ENCODE measurements around the gene RPP30.

- TF ChIP-seq CTCF (conservative IDR thresholded peaks at IDR 0.05; ENCODE audit: low read length) (no peak), EZH2phosphoT487 (IDR thresholded peaks at IDR 0.05; ENCODE audit: borderline replicate concordance) (no peak)
These were observed 49.3 kb upstream of the RPP30 start for GRCh38 chr10:90822508-90822907.
